ENCODE measurements around the gene GRIK4. TPM values are rescaled to one million over a fixed set of nuclear protein-coding genes. Genes with fewer than 3 reads are reported as not detected.

GRIK4 gene
- total RNA-seq, 2 donors from 2014 or later, result 0.05 to 1.7 TPM

DNA sequence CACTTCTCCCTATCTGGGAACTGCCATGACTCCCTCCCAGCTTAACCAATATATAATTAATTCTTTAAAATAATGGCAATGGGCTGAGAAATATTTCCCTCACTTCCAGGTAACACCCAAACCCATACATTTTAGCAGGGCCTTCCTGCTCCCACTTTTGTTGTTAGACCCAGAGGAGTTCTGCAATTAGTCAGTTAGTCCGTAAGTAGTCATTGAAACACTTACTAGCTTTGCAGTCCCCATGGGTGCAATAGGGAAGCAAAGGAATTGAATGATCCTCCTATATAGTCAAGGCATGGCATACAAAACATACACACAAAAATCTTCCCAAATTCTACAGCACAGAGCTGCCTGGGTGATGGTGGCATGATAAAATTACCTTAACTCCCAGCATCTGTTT lies 258.4 kb downstream of the GRIK4 start:
- Histone ChIP-seq H3K27me3 (replicated peaks; ENCODE audit: insufficient read depth) (no peaks in the 10 kb centered on the region), H3K27ac (no peak overlapping the region), H3K9me3 (no peaks in the 10 kb centered on the region), H3K4me3 (no peak overlapping the region), H3K36me3 (no peaks in the 10 kb centered on the region), H3K4me1 (replicated peaks) (no peaks in the 10 kb centered on the region)
- DNase-seq (ENCODE audit: low spot score), result no peak
- TF ChIP-seq POLR2AphosphoS5 (IDR thresholded peaks at IDR 0.05) (no peak), POLR2A (IDR thresholded peaks at IDR 0.05) (no peak)
- TF ChIP-seq, protein P1, sequence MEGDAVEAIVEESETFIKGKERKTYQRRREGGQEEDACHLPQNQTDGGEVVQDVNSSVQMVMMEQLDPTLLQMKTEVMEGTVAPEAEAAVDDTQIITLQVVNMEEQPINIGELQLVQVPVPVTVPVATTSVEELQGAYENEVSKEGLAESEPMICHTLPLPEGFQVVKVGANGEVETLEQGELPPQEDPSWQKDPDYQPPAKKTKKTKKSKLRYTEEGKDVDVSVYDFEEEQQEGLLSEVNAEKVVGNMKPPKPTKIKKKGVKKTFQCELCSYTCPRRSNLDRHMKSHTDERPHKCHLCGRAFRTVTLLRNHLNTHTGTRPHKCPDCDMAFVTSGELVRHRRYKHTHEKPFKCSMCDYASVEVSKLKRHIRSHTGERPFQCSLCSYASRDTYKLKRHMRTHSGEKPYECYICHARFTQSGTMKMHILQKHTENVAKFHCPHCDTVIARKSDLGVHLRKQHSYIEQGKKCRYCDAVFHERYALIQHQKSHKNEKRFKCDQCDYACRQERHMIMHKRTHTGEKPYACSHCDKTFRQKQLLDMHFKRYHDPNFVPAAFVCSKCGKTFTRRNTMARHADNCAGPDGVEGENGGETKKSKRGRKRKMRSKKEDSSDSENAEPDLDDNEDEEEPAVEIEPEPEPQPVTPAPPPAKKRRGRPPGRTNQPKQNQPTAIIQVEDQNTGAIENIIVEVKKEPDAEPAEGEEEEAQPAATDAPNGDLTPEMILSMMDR (IDR thresholded peaks at IDR 0.05), result no peak
- 93% methylated on average over 1 of the region's 1 CpG for WGBS
- intact Hi-C loops (cut with DNase I), result no loop called here

DNA sequence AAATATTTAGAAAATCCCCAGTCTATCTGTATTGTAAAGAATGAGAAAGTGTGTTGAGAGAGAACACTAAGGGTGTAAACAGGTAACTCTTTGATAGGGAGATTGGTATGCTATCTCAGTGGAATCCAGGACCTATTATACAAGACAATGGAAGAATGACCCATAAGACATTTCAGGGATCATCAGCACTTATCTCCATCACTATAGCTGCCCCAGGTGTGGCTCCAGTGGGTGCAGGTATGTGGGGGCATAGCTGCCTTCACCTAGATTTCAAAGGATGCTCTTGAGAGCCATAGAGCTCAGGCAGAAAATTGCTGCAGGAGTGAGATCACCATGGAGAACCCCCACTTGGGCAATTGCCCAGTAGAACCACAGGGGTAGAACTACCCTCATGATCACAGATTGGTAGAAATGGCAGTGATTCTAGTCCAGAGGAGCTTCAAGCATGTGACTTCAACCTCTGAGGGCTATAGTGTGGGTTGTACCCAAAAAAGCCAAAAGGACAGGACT lies 260.1 kb downstream of the GRIK4 start:
- no peaks in the 10 kb centered on the region for H3K9me3 ChIP-seq
- intact Hi-C loops (cut with DNase I), result no loop called here
- TF ChIP-seq POLR2A (IDR thresholded peaks at IDR 0.05), result no peak
- TF ChIP-seq, protein P1 (IDR thresholded peaks at IDR 0.05), result no peak
- no peak for TF ChIP-seq POLR2AphosphoS5 (IDR thresholded peaks at IDR 0.05)

DNA sequence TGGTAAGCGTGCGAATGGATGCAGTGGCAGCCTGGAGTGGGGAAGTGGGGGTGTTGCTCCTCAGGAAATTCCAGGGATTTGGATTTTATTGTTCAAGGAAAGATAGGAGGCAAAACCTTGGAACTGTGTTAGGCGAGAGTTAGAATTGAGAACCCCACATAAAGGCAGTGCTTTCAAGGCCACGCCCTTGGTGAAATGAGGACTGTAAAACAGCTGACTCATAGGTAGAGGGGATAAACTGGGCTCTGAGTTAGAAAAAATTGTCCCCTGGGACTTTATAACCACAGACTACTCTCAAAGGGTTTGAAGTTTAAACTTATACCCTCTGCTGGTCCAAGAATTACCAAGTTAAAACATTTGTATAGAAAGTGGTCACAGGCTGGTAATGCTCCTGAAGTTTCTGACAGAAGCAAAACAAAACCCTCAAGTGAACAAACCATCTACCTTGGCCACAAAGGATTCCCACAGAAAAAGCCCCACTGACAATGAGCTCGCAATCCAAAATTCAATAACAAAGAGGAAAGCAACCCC lies 262.0 kb downstream of the GRIK4 start:
- 91% methylated on average over 5 of the region's 5 CpGs for WGBS

More for the DNA sequence above, 260.1 kb downstream of the GRIK4 start:
- H3K4me3 ChIP-seq, result no peak overlapping the region
- H3K4me1 ChIP-seq (replicated peaks), result no peaks in the 10 kb centered on the region
- no peaks in the 10 kb centered on the region for H3K36me3 ChIP-seq
- H3K27me3 ChIP-seq (replicated peaks; ENCODE audit: insufficient read depth), result no peaks in the 10 kb centered on the region
- no peak for DNase-seq (ENCODE audit: low spot score)
- H3K27ac ChIP-seq, result no peak overlapping the region

DNA sequence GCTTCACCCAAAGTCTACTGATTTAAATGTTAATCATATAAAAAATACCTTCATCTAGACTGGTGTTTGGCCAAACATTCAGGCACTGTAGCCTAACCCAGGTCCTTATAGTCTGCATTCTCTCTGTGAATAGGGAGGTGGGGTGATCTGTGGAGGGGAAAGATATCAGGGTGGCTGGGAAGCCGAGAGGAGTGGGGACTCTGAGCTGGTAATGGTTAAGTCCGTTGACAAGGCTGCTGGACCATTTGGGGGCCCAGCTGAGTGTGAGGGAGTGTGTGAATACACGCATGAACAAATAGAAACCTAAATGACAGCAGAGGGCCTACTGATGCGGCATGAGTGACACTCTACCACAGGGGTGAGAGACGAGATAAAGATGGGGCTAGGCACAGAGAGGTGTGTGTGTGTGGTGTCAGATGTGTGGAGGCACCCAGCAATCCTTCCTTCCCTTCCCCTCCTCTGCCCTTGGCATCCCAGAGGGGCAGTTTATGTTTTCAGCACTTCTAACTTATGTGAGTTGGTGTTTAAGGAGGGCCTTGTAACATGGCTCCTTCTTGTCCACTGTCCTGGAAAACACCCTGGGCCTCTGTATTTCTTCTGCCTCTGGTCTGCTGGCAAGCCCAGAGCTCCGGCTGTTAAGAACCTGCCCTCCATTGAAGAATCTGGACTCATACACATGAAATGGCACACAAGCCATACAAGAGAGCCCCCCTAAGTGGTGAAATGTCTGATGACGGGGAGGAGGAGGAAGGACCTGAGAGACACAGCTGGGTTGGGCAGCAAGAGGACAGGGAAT lies 263.2 kb downstream of the GRIK4 start:
- Histone ChIP-seq H3K4me3 (no peak overlapping the region), H3K4me1 (replicated peaks) (no peaks in the 10 kb centered on the region), H3K27ac (no peak overlapping the region), H3K27me3 (replicated peaks; ENCODE audit: insufficient read depth) (no peaks in the 10 kb centered on the region), H3K36me3 (no peaks in the 10 kb centered on the region), H3K9me3 (no peaks in the 10 kb centered on the region)
- no peak for DNase-seq (ENCODE audit: low spot score)
- TF ChIP-seq POLR2A (IDR thresholded peaks at IDR 0.05) (no peak), POLR2AphosphoS5 (IDR thresholded peaks at IDR 0.05) (no peak)
- TF ChIP-seq, protein P1 (IDR thresholded peaks at IDR 0.05), result no peak
- 89% methylated on average over 7 of the region's 7 CpGs for whole genome bisulfite sequencing
- intact Hi-C loops (cut with DNase I), result no loop called here

More for the DNA sequence above, 262.0 kb downstream of the GRIK4 start:
- H3K4me1 ChIP-seq (replicated peaks), result no peaks in the 10 kb centered on the region
- no peak for TF ChIP-seq POLR2AphosphoS5 (IDR thresholded peaks at IDR 0.05)
- no peak for TF ChIP-seq POLR2A (IDR thresholded peaks at IDR 0.05)
- TF ChIP-seq, protein P1 (IDR thresholded peaks at IDR 0.05), result no peak
- H3K27ac ChIP-seq, result no peak overlapping the region
- no peak for DNase-seq (ENCODE audit: low spot score)
- intact Hi-C loops (cut with DNase I), result no loop called here
- no peaks in the 10 kb centered on the region for H3K27me3 ChIP-seq (replicated peaks; ENCODE audit: insufficient read depth)
- H3K36me3 ChIP-seq, result no peaks in the 10 kb centered on the region
- no peak overlapping the region for H3K4me3 ChIP-seq
- H3K9me3 ChIP-seq, result no peaks in the 10 kb centered on the region
